Spleen (tissue), 11 donors: ENCODE data around the gene PPOX. TPM values are rescaled to one million over a fixed set of nuclear protein-coding genes. Genes with fewer than 3 reads are reported as not detected.

Experiments
- DNase-seq: peaks from one replicate; pipeline ENCODE4 v3.0.0-alpha.2; 2020
- H3K27ac ChIP-seq, 8 donors: fragments of 200-600 bp; sonication (generic) in 7 of 8; 1 replicate in 4 of 8; 2 replicates in 4 of 8; pipeline versions ENCODE4 v1.5.0 to v1.8.0; 2016 to 2021; ENCODE audit warnings: inconsistent platforms in 4 of 8, mild to moderate bottlenecking in 4 of 8, moderate library complexity in 1 of 8
- H3K27me3 ChIP-seq, 7 donors: fragments of 200-600 bp; sonication (generic) in 6 of 7; replicated peaks in 1 of 7; 1 replicate in 4 of 7; 2 replicates in 3 of 7; pipeline versions ENCODE4 v1.5.0 to v1.8.0; 2016 to 2021; ENCODE audit warnings: inconsistent platforms in 3 of 7, mild to moderate bottlenecking in 1 of 7
- H3K36me3 ChIP-seq, 6 donors: fragments of 200-600 bp; sonication (generic) in 5 of 6; 1 replicate in 4 of 6; 2 replicates in 2 of 6; pipeline versions ENCODE4 v1.5.0 to v1.8.0; 2016 to 2021; ENCODE audit warnings: inconsistent platforms in 2 of 6
- H3K4me1 ChIP-seq, 6 donors: fragments of 200-600 bp; sonication (generic) in 5 of 6; 1 replicate in 3 of 6; 2 replicates in 3 of 6; pipeline versions ENCODE4 v1.5.0 to v1.8.0; 2016 to 2021; ENCODE audit warnings: inconsistent platforms in 3 of 6
- H3K4me3 ChIP-seq, 8 donors: fragments of 200-600 bp; sonication (generic) in 7 of 8; 1 replicate in 4 of 8; 2 replicates in 4 of 8; pipeline versions ENCODE4 v1.5.0 to v1.8.0; 2016 to 2021; ENCODE audit warnings: inconsistent platforms in 4 of 8, mild to moderate bottlenecking in 4 of 8, moderate library complexity in 2 of 8
- H3K9me3 ChIP-seq, 8 donors: fragments of 200-600 bp; sonication (generic) in 7 of 8; 1 replicate in 4 of 8; 2 replicates in 4 of 8; pipeline versions ENCODE4 v1.5.0 to v1.8.0; 2016 to 2021; ENCODE audit warnings: inconsistent platforms in 4 of 8
- CTCF ChIP-seq, 11 experiments: fragments of 200-600 bp in 7 of 11; fragments of 450-650 bp in 4 of 11; sonication (generic) in 4 of 11; IDR thresholded peaks in 8 of 11; conservative IDR thresholded peaks in 3 of 11; 1 replicate in 7 of 11; 2 replicates in 4 of 11; pipeline versions ENCODE4 v1.4.0 to v1.8.0; 2016 to 2021; ENCODE audit warnings: antibody characterized with exemption in 11 of 11, inconsistent platforms in 4 of 11, mild to moderate bottlenecking in 1 of 11
- POLR2A ChIP-seq, 3 donors: fragments of 450-650 bp; IDR thresholded peaks; one replicate each; pipeline ENCODE4 v1.5.1; 2017; ENCODE audit warnings: antibody characterized with exemption in 3 of 3, mild to moderate bottlenecking in 1 of 3
- POLR2AphosphoS5 ChIP-seq, 3 donors: sonication (generic); formaldehyde crosslinking; IDR thresholded peaks; one replicate each; pipeline ENCODE4 v1.5.1; 2017; ENCODE audit warnings: antibody characterized with exemption in 3 of 3
- WGBS, 5 donors: extraction: QIAGEN DNeasy Blood & Tissue Kit in 3 of 5; methylation state at CpG; one replicate each; pipeline versions ENCODE4 v1.1.5 to v1.1.7; 2013 to 2018; 5-methylcytosine and 5-hydroxymethylcytosine counted together
- intact Hi-C: fragments of 100-400 bp; cut with DNase I; formaldehyde crosslinking; loops from one replicate; pipeline ENCODE4 v1.15.0; 2023; ENCODE audit warnings: low total_unique reads
- polyA plus RNA-seq, 3 donors: library from polyadenylated mRNA; stranded (reverse); fragments of 200-250 nt; gene quantifications; one replicate each; pipeline ENCODE4 v1.2.1, GENCODE V29; 2013
- total RNA-seq, 7 donors: library from RNA; depleted of rRNA in 3 of 7; stranded (reverse); fragments of >200 nt in 3 of 7; fragmentation: NEBNext Ultra II Directional in 4 of 7; extraction: Animal tissue kit (Norgen Biotek cat#: 25700) in 4 of 7; gene quantifications; one replicate each; pipeline versions ENCODE4 v1.1.0 to v1.2.1, GENCODE V29; 2016 to 2021
- donor health status: healthy with polysubstance abuse.
- donor health status: DM: no; HTN: no; CAD: no; lungs with moderate emphysema.
- donor health status: DM: no; HTN: no; CAD: no.
- donor health status: Bipolar disorder and iron deficiency.
- donor health status: healthy.
- donor health status: DM: no; HTN: no; CAD: no.
- donor health status: DM: yes; HTN: yes; CAD: no.

Gene PPOX
- total and polyA plus RNA-seq, 10 donors = 25.5 to 74.7 (median 36.8) TPM

GRCh38 chr1:161196521-161197451 is 30.6 kb downstream of the PPOX start:
- peak overlapping the region in 7 of 8 donors; percentile 33 to 97 (median 94) for H3K27ac ChIP-seq
- no peaks in the 10 kb centered on the region for H3K9me3 ChIP-seq
- 74 to 85% (median 77%) methylated on average over 20 to 27 of the region's 27 CpGs for WGBS, 5 donors
- TF ChIP-seq POLR2AphosphoS5 (IDR thresholded peaks at IDR 0.05) = peak in 2 of 3 donors; percentile 33 to 52
- TF ChIP-seq POLR2A (IDR thresholded peaks at IDR 0.05) = no peak
- TF ChIP-seq CTCF (IDR thresholded peaks at IDR 0.05 in 8 of 11, conservative IDR thresholded peaks at IDR 0.05 in 3 of 11) = no peak
- H3K4me1 ChIP-seq = peaks cover 59 to 100% (median 94%) of the 10 kb centered on the region in 6 donors
- H3K27me3 ChIP-seq = no peaks in the 10 kb centered on the region
- no peaks in the 10 kb centered on the region for H3K36me3 ChIP-seq
- peak overlapping the region in 6 of 8 donors; percentile 5 to 62 (median 19) for H3K4me3 ChIP-seq
- intact Hi-C loops = no loop called here
- DNase-seq = peak; percentile 69

GRCh38 chr1:161197560-161198193 is 31.5 kb downstream of the PPOX start:
- TF ChIP-seq POLR2AphosphoS5 (IDR thresholded peaks at IDR 0.05) = no peak
- TF ChIP-seq POLR2A (IDR thresholded peaks at IDR 0.05) = no peak
- H3K4me3 ChIP-seq = peak overlapping the region in 7 of 8 donors; percentile 5 to 62 (median 24)
- H3K36me3 ChIP-seq = no peaks in the 10 kb centered on the region
- no peaks in the 10 kb centered on the region for H3K9me3 ChIP-seq
- no peaks in the 10 kb centered on the region for H3K27me3 ChIP-seq
- H3K4me1 ChIP-seq = peaks cover 55 to 97% (median 88%) of the 10 kb centered on the region in 6 donors
- intact Hi-C loops = no loop called here
- WGBS, 5 donors = 56 to 82% (median 65%) methylated on average over 9 to 11 of the region's 11 CpGs
- DNase-seq = peak; percentile 44
- peak overlapping the region; percentile 21 to 97 (median 94) for H3K27ac ChIP-seq

GRCh38 chr1:161198194-161198896 is 32.1 kb downstream of the PPOX start:
- H3K27ac ChIP-seq = peak overlapping the region; percentile 21 to 97 (median 94)
- intact Hi-C loops = no loop called here

GRCh38 chr1:161198897-161199431 is 32.7 kb downstream of the PPOX start, which contains the start of gene ADAMTS4:
TSS of gene ADAMTS4 (minus strand) at chr1:161199054. CDS start at chr1:161198627, 427 bp downstream.
- intact Hi-C loops = no loop called here
- WGBS, 5 donors = 61 to 91% (median 70%) methylated on average over 11 of the region's 11 CpGs
- no peaks in the 10 kb centered on the region for H3K9me3 ChIP-seq
- peaks cover 57 to 97% (median 88%) of the 10 kb centered on the region in 6 donors for H3K4me1 ChIP-seq
- DNase-seq = peak; percentile 47
- H3K27me3 ChIP-seq = no peaks in the 10 kb centered on the region
- peak in 2 of 3 donors; percentile 45 to 87 for TF ChIP-seq POLR2AphosphoS5 (IDR thresholded peaks at IDR 0.05)
- TF ChIP-seq POLR2A (IDR thresholded peaks at IDR 0.05) = no peak
- H3K27ac ChIP-seq = peak within 1 kb of the TSS; percentile 48 to 97 (median 94)
- peak within 1 kb of the TSS; percentile 5 to 62 (median 22) for H3K4me3 ChIP-seq
- H3K36me3 ChIP-seq = peaks cover 0 to 8% (median 2%) of the 10 kb centered on the region in 6 donors

More at GRCh38 chr1:161198194-161198896, 32.1 kb downstream of the PPOX start:
- H3K4me3 ChIP-seq = peak overlapping the region; percentile 5 to 62 (median 22)
- no peaks in the 10 kb centered on the region for H3K9me3 ChIP-seq
- peaks cover 0 to 2% (median 0%) of the 10 kb centered on the region in 6 donors for H3K36me3 ChIP-seq
- H3K4me1 ChIP-seq = peaks cover 55 to 97% (median 88%) of the 10 kb centered on the region in 6 donors
- no peaks in the 10 kb centered on the region for H3K27me3 ChIP-seq
- peak; percentile 77 for DNase-seq
- TF ChIP-seq POLR2A (IDR thresholded peaks at IDR 0.05) = no peak
- TF ChIP-seq POLR2AphosphoS5 (IDR thresholded peaks at IDR 0.05) = peak in 1 of 3 donors; percentile 51
- 25 to 68% (median 57%) methylated on average over 1 to 20 of the region's 20 CpGs for WGBS, 5 donors
